IPS-18a (cell line): Measurements from ENCODE around the gene SLC8B1.

Source experiments
- H3K27ac ChIP-seq: one replicate; pipeline ENCODE4 v1.5.1; 2013; ENCODE audit warnings: low read length
- H3K27me3 ChIP-seq: one replicate; pipeline ENCODE4 v1.6.1; 2013; ENCODE audit warnings: mild to moderate bottlenecking, low read length; ENCODE audit not compliant: control insufficient read depth, insufficient read depth
- H3K36me3 ChIP-seq: one replicate; pipeline ENCODE4 v1.6.1; 2013; ENCODE audit warnings: low read depth, low read length; ENCODE audit not compliant: control insufficient read depth
- H3K4me1 ChIP-seq: one replicate; pipeline ENCODE4 v1.6.1; 2013; ENCODE audit warnings: low read depth, low read length; ENCODE audit not compliant: control insufficient read depth
- H3K4me3 ChIP-seq: one replicate; pipeline ENCODE4 v1.5.1; 2013; ENCODE audit warnings: low read length
- H3K9ac ChIP-seq: one replicate; pipeline ENCODE4 v1.6.1; 2013; ENCODE audit warnings: mild to moderate bottlenecking, low read length, moderate library complexity
- H3K9me3 ChIP-seq: one replicate; pipeline ENCODE4 v1.6.1; 2013; ENCODE audit warnings: low read depth, low read length; ENCODE audit not compliant: control insufficient read depth

SLC8B1 gene

DNA sequence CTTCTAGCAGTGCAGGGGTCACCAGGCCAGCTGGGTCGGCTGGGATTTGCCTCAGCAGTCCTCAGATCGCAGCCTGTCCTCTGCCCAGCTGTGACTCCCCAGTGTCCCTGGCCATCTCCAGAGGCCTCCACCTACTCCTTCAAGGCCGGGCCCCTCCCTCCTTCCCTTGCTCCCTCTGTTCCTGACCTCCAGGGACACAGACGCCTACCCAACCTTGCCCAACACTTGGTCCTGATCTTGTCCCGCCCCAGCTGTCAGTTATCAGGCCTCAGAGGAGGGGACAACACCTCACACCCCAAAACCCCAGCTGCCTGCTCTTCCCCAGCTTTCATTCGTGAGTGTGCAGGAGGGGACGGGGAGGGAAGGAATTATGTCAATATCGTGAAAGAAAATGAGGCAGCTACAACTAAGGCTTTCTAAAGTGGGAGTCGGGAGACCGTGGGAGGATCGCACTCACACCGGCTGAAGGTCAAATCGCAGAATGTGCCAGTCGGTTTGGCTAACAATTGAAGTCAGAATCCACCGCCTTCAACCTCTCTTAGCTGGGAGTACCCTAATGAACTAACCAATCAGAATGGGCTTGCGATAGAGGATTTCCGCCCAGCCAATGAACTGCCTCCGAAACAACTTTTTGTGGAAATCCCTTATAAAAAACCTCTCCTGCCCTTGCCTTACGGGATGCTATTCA, 14.1 kb upstream of the SLC8B1 start:
- Histone ChIP-seq H3K36me3 (no peaks in the 10 kb centered on the region), H3K27ac (no peak overlapping the region), H3K9ac (no peak overlapping the region), H3K4me1 (no peaks in the 10 kb centered on the region), H3K27me3 (no peaks in the 10 kb centered on the region), H3K4me3 (no peak overlapping the region), H3K9me3 (no peaks in the 10 kb centered on the region)

DNA sequence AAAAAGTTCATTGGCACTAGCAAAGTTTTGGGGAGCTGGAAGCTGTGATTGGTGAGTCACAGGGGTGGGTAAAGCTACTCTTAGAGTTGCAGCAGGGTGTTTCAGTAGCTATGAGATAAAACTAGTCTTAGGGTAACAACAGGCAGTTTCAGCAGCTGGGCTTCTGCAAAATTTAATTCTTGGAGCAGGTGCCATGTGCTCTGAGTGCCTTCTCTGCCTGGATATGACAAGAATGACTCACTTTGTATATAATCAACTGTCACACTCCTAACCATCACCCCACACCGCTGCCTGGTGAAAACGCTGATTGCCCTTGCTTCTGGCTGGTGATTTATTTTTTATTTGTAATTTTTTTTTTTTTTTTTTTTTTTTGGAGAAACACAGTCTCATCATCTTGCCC, 13.0 kb upstream of the SLC8B1 start:
- Histone ChIP-seq H3K4me3 (no peak overlapping the region), H3K4me1 (no peaks in the 10 kb centered on the region), H3K27me3 (no peaks in the 10 kb centered on the region), H3K36me3 (no peaks in the 10 kb centered on the region), H3K27ac (no peak overlapping the region), H3K9ac (no peak overlapping the region), H3K9me3 (no peaks in the 10 kb centered on the region)

DNA sequence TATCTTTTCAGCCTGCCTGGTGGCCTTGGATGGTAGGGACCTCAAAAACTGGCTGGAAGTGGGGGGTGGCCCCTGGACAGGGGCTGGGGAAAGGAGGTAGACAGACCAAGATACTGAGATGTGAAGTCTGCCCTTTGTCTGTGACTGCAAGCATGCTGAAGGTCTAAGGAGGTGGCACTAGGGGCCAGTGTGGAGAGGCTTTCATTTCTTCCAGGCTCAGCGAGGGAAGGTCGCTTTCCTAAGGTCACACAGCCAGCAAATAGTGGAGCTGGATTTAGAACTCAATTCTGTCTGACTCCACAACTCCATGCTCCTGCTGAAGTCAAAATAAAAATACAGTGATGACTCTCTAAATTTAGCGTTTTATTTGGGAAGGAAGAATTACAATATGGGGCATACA, 12.2 kb upstream of the SLC8B1 start:
- no peaks in the 10 kb centered on the region for H3K4me1 ChIP-seq
- no peak overlapping the region for H3K27ac ChIP-seq
- no peaks in the 10 kb centered on the region for H3K9me3 ChIP-seq
- H3K27me3 ChIP-seq = no peaks in the 10 kb centered on the region
- no peak overlapping the region for H3K9ac ChIP-seq
- no peaks in the 10 kb centered on the region for H3K36me3 ChIP-seq
- H3K4me3 ChIP-seq = no peak overlapping the region

GRCh38 chr12:113346353-113346752, 11.4 kb upstream of the SLC8B1 start:
- Histone ChIP-seq H3K9ac (no peak overlapping the region), H3K9me3 (no peaks in the 10 kb centered on the region), H3K4me1 (no peaks in the 10 kb centered on the region), H3K36me3 (no peaks in the 10 kb centered on the region), H3K27me3 (no peaks in the 10 kb centered on the region), H3K4me3 (no peak overlapping the region), H3K27ac (no peak overlapping the region)

- no peaks in the 10 kb centered on the region for H3K4me1 ChIP-seq
- no peaks in the 10 kb centered on the region for H3K27me3 ChIP-seq
- H3K36me3 ChIP-seq = no peaks in the 10 kb centered on the region
- no peak overlapping the region for H3K4me3 ChIP-seq
- H3K9ac ChIP-seq = no peak overlapping the region
- H3K27ac ChIP-seq = no peak overlapping the region
- no peaks in the 10 kb centered on the region for H3K9me3 ChIP-seq
Observed at GRCh38 chr12:113345318-113345717, 10.4 kb upstream of the SLC8B1 start.

DNA sequence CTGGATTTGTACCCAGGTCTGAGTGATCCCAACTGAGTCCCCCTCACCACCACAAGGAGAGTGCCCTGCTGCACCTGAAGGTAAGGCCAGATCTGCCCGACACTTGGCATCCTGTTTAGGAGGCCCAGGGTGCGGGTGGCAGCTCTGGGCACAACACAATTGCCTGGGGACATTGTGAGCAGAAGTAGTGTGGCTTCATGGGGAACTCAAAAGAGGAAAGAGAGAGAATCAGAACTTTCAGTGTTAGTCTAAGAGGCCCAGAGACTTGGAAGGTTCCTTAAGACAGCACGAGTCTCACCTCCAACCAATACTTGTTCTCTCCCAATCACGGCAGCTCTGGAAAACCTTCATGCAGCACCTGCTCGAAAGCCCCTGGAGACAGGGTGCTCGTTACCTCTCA, 6.6 kb upstream of the SLC8B1 start:
- H3K4me1 ChIP-seq = no peaks in the 10 kb centered on the region
- H3K4me3 ChIP-seq = no peak overlapping the region

GRCh38 chr12:113340061-113340460, 5.2 kb upstream of the SLC8B1 start:
- Histone ChIP-seq H3K4me3 (no peak overlapping the region), H3K27ac (no peak overlapping the region), H3K4me1 (no peaks in the 10 kb centered on the region), H3K9me3 (no peaks in the 10 kb centered on the region), H3K36me3 (no peaks in the 10 kb centered on the region), H3K9ac (no peak overlapping the region), H3K27me3 (no peaks in the 10 kb centered on the region)

More for the DNA sequence above, 6.6 kb upstream of the SLC8B1 start:
- no peaks in the 10 kb centered on the region for H3K27me3 ChIP-seq
- no peak overlapping the region for H3K9ac ChIP-seq
- no peaks in the 10 kb centered on the region for H3K36me3 ChIP-seq
- H3K27ac ChIP-seq = no peak overlapping the region
- no peaks in the 10 kb centered on the region for H3K9me3 ChIP-seq

DNA sequence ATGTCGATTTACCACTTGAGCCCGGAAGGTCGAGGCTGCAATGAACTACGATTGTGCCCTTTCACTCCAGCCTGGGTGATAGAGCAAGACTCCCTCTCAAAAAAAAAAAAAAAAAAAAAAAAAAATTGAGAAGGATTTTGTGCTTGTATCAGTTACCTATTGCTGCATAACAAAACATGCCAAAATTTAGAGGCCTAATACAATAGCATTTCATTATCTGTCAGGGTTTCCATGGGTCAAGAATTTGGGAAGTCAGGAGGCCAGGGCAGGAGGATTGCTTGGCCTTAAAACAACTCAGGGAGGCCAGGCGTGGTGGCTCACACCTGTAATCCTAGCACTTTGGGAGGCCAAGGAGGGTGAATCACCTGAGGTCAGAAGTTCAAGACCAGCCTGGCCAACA, 4.6 kb upstream of the SLC8B1 start:
- Histone ChIP-seq H3K36me3 (no peaks in the 10 kb centered on the region), H3K9me3 (no peaks in the 10 kb centered on the region), H3K27ac (no peak overlapping the region), H3K9ac (no peak overlapping the region), H3K4me3 (no peak overlapping the region), H3K27me3 (peaks cover 2% of the 10 kb centered on the region), H3K4me1 (no peaks in the 10 kb centered on the region)

DNA sequence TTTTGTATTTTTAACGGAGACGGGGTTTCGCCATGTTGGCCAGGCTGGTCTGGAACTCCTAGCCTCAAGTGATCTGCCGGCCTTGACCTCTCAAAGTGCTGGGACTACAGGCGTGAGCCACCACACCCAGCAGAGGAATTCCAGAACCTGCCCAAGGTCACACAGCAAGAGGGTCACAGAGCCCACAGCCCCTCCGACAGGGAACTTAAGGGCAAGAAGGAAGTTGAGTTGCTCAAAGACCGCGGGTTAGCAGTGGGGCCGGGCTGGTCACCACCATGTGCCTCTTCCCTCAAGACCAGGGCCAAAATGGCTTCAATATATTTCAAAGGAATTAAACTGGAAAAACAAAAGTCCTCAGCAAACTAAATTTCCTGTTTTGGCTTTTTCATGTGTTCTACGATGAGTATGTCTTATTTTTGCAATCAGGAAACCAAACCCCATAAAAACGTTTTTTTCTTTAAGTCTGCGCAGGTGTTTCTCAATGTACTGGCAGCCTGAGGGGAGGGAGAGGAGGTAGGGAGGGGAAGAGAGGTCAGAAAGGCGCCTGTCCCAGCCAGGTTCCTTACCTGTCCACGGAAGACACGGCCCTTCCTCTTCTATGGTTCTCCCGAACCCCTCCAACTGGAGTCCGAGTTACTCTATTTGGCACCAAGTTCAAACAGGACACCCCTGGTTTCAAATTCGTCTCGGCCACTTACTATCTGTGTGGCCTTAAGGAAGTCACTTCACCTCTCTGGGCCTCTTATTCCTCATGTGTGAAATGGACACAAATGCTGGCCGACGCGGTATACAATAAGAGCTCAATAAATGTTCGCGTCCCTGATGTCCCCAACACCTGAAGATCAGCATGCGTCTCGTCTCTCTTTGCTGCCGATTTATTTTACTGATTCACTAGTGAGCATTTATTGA, 778 bp downstream of the SLC8B1 start:
- Histone ChIP-seq H3K4me3 (peak overlapping the region; percentile 52), H3K27me3 (peaks cover 15% of the 10 kb centered on the region), H3K9me3 (no peaks in the 10 kb centered on the region), H3K27ac (no peak overlapping the region), H3K4me1 (peaks cover 3% of the 10 kb centered on the region), H3K36me3 (no peaks in the 10 kb centered on the region), H3K9ac (no peak overlapping the region)

- Histone ChIP-seq H3K9ac (no peak overlapping the region), H3K4me3 (no peak overlapping the region), H3K9me3 (no peaks in the 10 kb centered on the region), H3K36me3 (no peaks in the 10 kb centered on the region), H3K27ac (no peak overlapping the region), H3K27me3 (peaks cover 15% of the 10 kb centered on the region), H3K4me1 (peaks cover 3% of the 10 kb centered on the region)
Observed at GRCh38 chr12:113333418-113333750, 1.5 kb downstream of the SLC8B1 start.

DNA sequence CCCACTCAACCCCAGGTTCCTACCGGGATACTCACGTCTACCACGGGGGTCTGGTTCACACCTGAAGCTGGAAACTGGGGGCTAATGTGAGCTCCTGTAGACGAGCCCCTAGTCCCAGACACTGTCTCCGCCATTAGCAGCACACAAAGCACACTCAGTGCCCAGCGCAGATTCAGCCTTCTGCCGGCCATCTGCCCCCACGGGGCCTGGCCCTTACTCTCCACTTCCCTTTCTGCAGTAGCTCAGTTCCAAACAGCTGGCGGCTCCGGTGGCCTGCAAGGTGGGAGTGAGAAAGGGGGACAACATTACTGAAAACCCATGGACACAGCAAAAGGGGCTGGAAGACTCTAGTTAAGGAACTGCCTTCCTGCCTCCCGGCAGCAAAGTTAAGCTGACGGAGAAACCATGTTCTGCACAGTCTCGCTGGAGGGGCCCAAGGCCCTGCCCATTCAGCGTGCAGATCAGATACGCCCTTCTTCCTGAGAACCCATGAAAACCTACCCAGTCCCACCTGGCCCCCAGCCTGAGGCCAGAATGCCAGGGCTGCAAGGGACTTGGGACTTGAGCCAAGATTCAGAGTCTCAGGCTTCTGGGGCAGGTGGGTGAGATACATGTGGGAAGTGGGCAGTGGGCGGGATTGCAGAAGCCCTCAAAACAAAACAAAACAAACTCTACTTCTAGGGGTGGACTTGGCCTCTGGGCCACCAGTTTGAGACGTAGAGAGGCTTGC, 2.1 kb downstream of the SLC8B1 start:
- no peak overlapping the region for H3K27ac ChIP-seq
- no peak overlapping the region for H3K9ac ChIP-seq
- no peaks in the 10 kb centered on the region for H3K9me3 ChIP-seq
- no peaks in the 10 kb centered on the region for H3K36me3 ChIP-seq
- no peak overlapping the region for H3K4me3 ChIP-seq
- peaks cover 3% of the 10 kb centered on the region for H3K4me1 ChIP-seq
- H3K27me3 ChIP-seq = peaks cover 15% of the 10 kb centered on the region
